Brain microvascular endothelial cell (primary cell): ENCODE data around the gene PWWP2B.

Experiments used
- DNase-seq: peaks from one replicate; pipeline ENCODE4 v3.0.0-alpha.2; 2020
- H3K27ac ChIP-seq: fragments of 250-450 bp; sonication (Bioruptor Pico); 2 replicates; pipeline ENCODE4 v1.5.1; 2020; ENCODE audit warnings: mild to moderate bottlenecking, moderate library complexity
- H3K27me3 ChIP-seq: fragments of 250-450 bp; sonication (Bioruptor Pico); replicated peaks from 2 replicates; pipeline ENCODE4 v1.5.1; 2020; ENCODE audit warnings: mild to moderate bottlenecking
- H3K36me3 ChIP-seq: fragments of 250-450 bp; sonication (Bioruptor Pico); replicated peaks from 2 replicates; pipeline ENCODE4 v1.5.1; 2020; ENCODE audit warnings: mild to moderate bottlenecking
- H3K4me3 ChIP-seq: 2 replicates; pipeline ENCODE4 v1.5.1; 2011; ENCODE audit warnings: low read depth, mild to moderate bottlenecking, control low read depth, low read length, moderate library complexity
- in situ Hi-C: cut with HindIII; loops from 2 replicates; pipeline ENCODE4 v1.10.0; 2017; ENCODE audit warnings: low sequenced_read_pairs, low pct_ligation_motif_present
- TF ChIP-seq, protein P1 (sequence below): IDR thresholded peaks from 2 replicates; pipeline ENCODE4 v1.5.1; 2011; ENCODE audit warnings: low read depth, mild to moderate bottlenecking, moderate library complexity, low read length, control low read depth, inconsistent platforms; ENCODE audit errors: missing control alignments

PWWP2B gene

DNA sequence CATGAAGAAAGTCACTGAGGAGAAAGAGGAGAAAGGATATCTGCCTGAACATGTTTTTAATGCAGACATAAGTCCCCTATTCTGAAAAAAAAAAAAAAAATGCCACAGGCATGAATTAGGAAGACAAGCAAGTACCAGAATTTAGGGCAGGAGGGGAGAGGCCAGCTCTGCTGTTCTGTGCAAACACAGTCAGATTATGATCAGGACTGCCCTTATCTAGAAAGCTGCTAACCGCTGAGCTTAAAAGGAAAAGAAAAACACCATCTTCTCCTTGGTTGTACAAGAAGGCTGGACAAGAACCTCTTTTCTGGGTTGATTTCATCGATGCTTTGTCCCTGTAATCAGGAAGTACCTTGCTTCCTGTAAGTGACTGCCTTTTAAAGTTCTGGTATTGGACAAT lies 15.3 kb upstream of the PWWP2B start:
- no peak overlapping the region for H3K27ac ChIP-seq
- DNase-seq = no peak
- no peaks in the 10 kb centered on the region for H3K36me3 ChIP-seq
- in situ Hi-C loops = no loop called here
- no peaks in the 10 kb centered on the region for H3K27me3 ChIP-seq
- H3K4me3 ChIP-seq = no peak overlapping the region
- TF ChIP-seq, protein P1, sequence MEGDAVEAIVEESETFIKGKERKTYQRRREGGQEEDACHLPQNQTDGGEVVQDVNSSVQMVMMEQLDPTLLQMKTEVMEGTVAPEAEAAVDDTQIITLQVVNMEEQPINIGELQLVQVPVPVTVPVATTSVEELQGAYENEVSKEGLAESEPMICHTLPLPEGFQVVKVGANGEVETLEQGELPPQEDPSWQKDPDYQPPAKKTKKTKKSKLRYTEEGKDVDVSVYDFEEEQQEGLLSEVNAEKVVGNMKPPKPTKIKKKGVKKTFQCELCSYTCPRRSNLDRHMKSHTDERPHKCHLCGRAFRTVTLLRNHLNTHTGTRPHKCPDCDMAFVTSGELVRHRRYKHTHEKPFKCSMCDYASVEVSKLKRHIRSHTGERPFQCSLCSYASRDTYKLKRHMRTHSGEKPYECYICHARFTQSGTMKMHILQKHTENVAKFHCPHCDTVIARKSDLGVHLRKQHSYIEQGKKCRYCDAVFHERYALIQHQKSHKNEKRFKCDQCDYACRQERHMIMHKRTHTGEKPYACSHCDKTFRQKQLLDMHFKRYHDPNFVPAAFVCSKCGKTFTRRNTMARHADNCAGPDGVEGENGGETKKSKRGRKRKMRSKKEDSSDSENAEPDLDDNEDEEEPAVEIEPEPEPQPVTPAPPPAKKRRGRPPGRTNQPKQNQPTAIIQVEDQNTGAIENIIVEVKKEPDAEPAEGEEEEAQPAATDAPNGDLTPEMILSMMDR = no peak

DNA sequence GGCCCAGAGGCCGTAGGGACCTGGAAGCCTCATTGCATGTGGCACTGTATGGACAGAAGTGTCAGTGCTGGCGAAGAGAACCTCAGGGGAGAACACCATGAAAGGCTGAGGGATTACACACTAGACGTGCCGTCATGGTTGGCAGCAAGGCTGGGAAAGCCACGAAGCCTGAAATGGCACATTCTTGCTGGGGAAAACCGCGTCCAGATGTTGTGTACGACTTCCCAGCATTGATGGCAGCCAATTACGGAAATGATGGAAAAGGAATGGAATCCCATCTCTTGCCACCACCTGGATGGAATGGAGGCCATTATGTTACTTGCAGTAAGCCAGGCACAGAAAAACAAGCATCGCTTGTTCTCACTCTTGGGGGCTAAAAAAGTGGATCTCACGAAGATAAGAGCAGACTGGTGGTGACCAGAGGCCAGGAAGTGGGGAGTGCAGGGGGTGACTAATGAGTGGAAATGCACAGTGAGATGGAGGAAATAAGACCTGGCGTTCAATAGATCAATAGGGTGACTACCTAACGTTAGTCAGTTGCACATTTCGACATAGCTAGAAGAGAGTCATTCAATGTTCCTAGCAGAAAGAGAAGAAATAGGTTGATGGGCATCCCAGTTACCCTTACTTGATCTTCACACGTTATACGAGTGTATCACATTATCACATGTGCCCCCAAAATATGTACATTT lies 14.6 kb upstream of the PWWP2B start:
- no peak overlapping the region for H3K27ac ChIP-seq
- no peak for DNase-seq
- no peak overlapping the region for H3K4me3 ChIP-seq
- H3K27me3 ChIP-seq = no peaks in the 10 kb centered on the region
- in situ Hi-C loops = no loop called here
- H3K36me3 ChIP-seq = no peaks in the 10 kb centered on the region
- TF ChIP-seq, protein P1 = no peak

DNA sequence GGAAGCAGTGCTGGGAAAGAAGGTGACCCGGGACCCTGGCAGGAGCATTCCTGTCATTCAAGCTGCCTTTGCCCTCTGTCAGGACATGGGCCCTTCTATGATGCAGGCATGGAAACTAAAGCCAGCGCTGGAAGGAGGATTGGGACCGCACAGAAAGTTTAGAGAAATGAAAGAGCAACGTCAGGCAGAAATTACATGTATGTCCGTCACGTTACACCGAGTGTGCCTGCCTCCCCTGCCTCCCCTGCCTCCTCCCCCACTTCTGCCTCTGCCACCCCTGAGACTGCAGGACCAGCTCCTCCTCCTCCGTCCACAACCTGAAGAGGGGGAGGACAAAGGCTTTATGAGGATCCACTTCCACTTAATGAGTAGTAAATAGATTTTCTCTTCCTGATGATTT lies 13.9 kb upstream of the PWWP2B start:
- Histone ChIP-seq H3K4me3 (no peak overlapping the region), H3K27ac (no peak overlapping the region), H3K36me3 (no peaks in the 10 kb centered on the region), H3K27me3 (no peaks in the 10 kb centered on the region)
- TF ChIP-seq, protein P1 = no peak
- no peak for DNase-seq
- in situ Hi-C loops = no loop called here

DNA sequence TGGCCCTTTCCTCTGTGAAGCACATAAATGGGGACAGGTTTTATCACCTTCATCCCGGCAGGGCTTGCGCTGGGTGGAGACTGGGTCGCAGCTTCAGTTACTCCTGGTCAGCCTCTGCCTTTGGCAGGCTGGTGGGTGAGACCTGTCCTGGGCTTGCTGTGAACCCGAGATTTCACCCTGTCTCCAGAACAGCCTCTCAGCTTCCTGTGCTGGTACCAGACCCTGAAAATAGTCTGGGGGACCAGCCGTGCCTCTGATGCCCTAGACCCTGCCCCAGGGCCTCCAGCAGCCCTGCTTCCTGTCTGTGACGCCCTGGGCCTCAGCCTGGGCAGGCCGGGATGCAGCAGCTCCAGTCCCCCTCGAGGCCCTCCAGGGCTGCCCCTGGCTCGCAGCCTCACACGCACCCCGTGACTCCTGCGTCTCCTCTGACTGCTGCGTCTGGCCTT lies 13.2 kb upstream of the PWWP2B start:
- TF ChIP-seq, protein P1 = no peak
- no peak overlapping the region for H3K27ac ChIP-seq
- no peaks in the 10 kb centered on the region for H3K36me3 ChIP-seq
- in situ Hi-C loops = no loop called here
- H3K27me3 ChIP-seq = no peaks in the 10 kb centered on the region
- DNase-seq = no peak
- H3K4me3 ChIP-seq = no peak overlapping the region

DNA sequence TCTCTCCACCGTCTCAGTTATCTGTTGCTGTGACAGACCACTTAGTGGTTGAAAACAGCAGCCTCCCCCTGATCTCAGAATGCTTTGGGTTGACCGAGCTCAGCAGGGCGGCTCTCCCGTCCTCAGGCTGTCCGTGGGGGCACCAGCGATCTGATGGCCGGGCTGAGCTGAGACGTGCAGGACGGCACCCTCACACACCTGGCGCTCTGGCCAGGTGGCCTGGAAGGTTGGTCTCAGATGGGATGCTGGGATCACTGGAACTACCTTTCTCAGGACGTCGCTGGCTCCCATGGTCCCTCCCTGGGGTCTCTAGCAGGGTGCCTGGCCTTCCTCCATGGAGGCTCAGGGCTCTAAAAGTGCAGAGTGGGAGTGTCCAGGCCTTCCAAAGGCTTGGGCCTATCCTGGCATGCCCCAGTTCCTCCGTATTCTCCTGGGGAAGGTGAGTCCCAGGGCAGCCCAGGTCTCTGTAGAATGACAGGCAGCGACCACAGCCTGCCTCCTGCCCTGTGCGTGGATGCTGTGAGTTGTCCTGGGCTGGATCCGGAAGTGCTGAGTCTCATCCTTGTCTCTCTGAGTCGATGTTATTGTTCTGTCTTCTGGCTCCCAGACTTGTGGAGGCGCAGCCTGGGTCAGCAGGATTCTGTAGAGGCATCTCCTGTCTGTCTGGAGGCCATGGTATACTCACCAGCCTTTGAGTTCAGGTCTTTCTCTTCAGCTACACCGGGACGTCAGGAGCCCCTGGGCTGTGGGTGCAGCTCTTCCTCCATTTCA lies 12.2 kb upstream of the PWWP2B start:
- Histone ChIP-seq H3K4me3 (no peak overlapping the region), H3K36me3 (no peaks in the 10 kb centered on the region), H3K27me3 (no peaks in the 10 kb centered on the region), H3K27ac (no peak overlapping the region)
- TF ChIP-seq, protein P1 = no peak
- no peak for DNase-seq
- in situ Hi-C loops = no loop called here
